M059J (cell line): ENCODE measurements around the gene FBXW11. TPM values are rescaled to one million over a fixed set of nuclear protein-coding genes. Genes with fewer than 3 reads are reported as not detected.
"Not testable (repeated sequence)": the region's sequence is repeated elsewhere in the genome, so short reads cannot be mapped to it uniquely, and the experiment has no call there.

ENCODE experiments used
- DNase-seq: peaks from one replicate; pipeline ENCODE4 v3.0.0-alpha.2; 2012; ENCODE audit warnings: low read depth
- total RNA-seq: library from RNA; depleted of rRNA; stranded (reverse); fragments of >200 nt; shearing (Covaris generic); gene quantifications from 2 replicates; pipeline ENCODE4 v1.2.3, GENCODE V29; 2014

The FBXW11 gene
- total RNA-seq, 1 experiment from 2014 or later, result 75.0 TPM

GRCh38 chr5:171984748-171985419 is 21.6 kb downstream of the FBXW11 start:
- DNase-seq, result peak; percentile 93

GRCh38 chr5:171981847-171982246 is 24.6 kb downstream of the FBXW11 start:
- DNase-seq, result no peak

GRCh38 chr5:171980792-171981191 is 25.6 kb downstream of the FBXW11 start:
- no peak for DNase-seq

DNA sequence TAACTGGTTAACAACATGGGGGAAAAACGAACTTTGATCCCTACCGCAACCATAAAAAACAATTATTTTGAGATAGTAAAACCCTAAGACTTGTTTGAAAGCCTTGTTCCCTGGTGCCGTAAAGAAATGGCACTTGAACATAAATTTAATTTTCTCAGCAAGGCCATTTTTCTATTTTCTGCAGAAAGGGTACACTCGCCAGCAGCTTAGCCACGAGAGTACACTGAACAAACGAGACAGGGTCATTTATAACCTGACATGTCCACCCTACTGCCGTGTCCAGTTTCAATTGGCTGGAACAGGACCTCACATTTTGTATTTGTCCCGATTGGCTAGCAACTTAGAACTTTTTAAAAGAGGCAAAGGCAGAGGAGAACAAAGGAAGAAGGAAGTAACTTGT is 26.8 kb downstream of the FBXW11 start:
- DNase-seq, result no peak

DNA sequence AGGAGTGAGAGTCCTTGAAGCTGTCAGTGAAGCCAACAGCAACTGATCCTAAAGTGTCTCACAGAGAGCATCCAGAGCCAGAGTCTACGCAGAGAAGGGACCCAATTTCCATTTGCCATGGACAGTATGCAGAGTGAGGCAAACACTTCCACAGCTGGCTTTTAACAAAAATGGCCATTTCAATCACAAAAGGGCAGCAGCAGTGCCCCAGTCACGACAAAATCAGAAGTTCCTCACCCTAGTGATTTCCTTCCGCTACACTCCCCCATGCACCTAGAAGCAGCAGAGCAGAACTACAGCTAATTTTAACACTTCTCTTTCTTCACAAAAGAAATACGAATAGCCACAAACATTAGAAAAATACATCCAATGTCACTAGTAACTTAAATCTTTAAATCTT is 27.9 kb downstream of the FBXW11 start:
- no peak for DNase-seq

DNA sequence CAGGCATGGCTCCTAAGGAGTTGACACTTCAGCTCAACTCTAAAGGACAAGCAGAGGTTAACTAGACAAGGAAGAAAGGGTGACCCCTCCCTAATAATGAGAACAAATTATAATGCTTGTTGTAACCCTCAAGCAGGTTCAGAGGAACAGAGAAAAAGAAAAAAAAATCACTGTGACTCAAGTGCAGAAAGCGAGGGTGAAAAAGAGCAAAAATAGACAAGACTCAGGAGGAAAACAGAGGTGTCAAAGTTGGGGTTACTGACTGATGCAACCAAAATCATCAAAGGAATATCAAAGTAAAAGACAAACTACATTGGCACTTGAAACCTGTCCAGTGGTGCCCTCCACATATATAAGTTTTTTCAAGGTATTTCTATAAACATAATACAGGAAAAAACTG is 28.4 kb downstream of the FBXW11 start:
- no peak for DNase-seq

- DNase-seq, result not testable (repeated sequence)
These were observed 29.0 kb downstream of the FBXW11 start for GRCh38 chr5:171977244-171977950.

DNA sequence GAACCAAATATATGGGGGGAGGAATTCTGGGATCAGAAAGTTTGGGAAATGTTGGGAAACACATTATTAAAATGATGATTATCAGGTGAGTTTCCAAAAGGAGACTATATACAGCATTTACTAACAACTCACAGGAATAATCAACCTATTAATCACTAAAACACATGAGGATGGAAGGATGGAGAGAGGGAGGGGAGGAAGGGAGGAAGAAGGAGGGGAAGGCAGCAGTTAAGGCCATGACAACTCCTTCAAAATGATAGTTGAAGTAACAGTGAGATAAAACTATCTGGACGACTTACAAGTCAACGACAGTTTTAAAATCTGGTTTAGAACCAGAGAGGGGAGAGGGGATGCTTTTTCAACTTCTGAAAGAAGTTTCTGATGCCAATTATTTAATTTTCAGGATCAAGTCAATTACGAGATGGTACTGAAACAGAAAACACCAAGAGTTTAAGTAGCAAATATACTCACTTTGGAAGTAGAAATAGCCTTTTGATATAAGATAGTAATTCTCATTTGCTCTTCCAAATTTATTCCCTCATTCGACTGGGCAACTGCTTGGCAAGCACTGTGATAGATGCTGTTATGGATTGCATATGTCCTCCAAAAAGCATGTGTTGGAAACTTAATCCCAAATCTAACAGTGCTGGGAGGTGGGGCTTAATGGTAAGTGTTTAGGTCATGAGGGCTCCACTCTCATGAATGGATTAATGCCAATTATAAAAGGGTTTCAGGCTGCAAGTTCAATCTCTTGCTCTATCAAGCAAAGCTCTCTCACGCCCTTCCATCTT is 30.4 kb downstream of the FBXW11 start:
- DNase-seq, result no peak

DNA sequence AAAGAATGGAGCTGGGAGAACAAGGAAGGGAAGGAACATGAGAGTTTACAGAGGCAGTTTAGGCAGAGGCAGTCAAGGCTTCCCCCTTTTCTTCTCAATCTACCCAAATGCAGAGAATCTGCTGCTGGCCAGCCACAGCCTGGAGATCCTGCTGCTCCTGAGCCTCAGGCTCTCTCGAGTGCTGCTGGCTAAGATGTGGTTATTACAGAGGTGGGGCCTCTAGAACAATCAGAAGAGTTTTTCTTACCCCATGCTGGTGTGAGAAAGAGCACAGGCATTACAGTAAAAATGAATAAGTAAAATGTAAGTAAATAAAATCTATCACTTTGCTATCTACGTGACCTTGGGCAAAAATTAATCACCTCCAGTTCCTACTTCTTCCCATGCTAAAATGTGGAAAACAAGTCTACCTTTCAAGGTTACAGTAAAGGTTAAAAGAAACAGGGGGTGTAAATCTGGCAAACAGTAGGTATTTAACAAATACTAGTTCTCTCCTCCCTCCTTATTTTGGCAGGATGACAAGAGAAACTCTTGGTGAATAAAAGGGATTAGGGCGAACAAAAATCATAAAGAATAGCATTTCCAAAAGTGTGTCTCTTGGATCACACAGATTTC is 31.1 kb downstream of the FBXW11 start:
- DNase-seq, result peak; percentile 76

GRCh38 chr5:171970826-171971225 is 35.6 kb downstream of the FBXW11 start:
- DNase-seq, result no peak

DNA sequence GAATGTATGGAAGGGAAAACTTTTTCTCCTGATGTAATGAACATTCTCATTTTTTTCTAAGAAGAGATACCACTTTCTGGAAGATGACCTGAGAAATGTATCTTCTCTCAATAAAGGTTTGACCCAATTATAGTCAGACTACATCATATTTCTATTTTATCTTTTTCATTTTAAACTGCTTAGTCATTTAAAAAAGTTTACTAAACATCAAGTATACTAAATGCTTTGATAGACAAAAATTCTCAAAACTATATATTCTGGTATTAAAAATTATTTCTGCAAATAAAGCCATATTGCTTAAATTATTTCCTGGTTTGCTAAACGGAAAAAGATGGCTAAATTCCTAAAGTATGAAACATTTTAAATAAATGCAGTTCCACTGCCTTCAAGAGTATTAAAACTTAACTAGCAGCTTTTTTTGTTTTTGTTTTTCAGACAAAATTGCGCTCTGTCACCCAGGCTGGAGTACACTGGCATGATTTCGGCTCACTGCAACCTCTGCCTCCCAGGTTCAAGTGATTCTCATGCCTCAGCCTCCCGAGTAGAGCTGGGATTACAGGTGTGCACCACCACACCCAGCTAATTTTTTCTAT is 37.1 kb downstream of the FBXW11 start:
- no peak for DNase-seq

- no peak for DNase-seq
These were observed 37.9 kb downstream of the FBXW11 start for GRCh38 chr5:171968531-171968930.

DNA sequence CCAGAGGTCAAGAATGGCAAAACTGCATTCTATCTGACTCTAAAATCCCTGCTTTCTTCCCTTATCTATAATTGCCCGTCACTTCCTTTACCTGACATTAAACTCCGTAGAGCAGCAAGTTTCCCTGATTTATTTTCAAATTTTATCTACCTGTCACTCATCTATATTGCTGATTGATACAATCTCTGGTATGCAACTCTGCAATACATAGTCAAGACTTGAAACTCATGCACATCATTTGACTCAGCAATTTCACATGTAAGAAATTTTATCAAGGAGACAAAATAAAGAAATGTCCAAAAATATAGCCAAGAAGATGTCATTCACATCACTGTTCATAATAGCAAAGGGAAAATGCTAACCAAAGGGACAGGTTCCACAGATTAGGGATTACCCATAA is 39.5 kb downstream of the FBXW11 start:
- DNase-seq, result no peak

GRCh38 chr5:171966270-171966669 is 40.2 kb downstream of the FBXW11 start:
- DNase-seq, result no peak

DNA sequence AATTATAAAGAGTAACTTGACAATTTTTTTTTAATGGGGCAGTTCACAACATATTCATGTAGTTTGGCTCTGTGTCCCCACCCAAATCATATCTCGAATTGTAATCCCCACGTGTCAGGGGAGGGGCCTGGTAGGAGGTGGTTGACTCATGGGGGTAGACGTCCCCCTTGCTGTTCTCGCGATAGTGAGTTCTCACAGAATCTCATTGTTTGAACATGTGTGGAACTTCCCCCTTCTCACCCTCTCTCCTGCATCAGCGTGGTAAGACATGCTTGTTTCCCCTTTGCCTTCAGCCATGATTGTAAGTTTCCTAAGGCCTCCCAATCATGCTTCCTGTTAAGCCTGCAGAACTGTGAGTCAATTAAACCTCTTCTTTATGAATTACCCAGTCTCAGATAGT is 40.7 kb downstream of the FBXW11 start:
- no peak for DNase-seq

- DNase-seq, result no peak
These were observed 43.0 kb downstream of the FBXW11 start for GRCh38 chr5:171963416-171963815.

DNA sequence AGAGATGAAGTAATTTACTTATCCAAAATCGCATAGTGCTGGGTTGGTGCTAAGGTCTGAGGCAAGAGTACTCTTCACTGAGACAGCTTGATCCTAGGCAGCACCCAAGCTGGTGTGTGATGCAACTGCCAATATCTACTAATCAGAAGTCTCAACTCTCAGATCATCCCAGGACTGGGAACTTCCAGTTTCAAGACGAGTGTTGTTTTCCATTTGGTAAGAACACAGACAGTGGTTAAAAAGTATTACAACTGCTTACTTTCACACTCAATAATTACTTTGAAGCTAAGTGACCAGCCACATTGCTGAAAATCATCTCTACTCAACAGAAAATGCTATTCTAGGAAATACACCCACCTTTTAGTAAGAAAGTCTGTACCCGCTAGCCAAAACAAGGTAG is 45.3 kb downstream of the FBXW11 start:
- no peak for DNase-seq

- peak; percentile 13 for DNase-seq
These were observed 48.7 kb downstream of the FBXW11 start for GRCh38 chr5:171957591-171958251.

- no peak for DNase-seq
These were observed 49.4 kb downstream of the FBXW11 start for GRCh38 chr5:171956887-171957495.

DNA sequence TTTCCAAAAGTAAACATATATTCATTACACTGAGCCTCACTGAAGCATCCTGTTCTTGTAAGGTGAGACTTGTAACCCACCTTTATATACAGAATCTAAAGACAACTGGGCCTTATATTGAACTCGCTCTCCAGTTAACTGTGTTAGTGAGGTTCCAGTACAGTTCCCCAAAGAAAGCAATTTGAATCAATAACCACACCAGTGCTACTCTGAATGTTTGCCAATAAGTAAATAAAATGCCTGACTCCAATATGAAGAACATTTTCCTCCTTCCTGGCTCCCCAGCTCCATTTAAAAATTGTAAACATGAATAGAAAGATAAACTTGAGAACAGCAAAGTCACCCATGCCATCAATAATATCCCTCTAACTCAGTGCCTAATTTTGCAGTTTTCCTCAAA is 50.1 kb downstream of the FBXW11 start:
- DNase-seq, result no peak

- no peak for DNase-seq
These were observed 50.7 kb downstream of the FBXW11 start for GRCh38 chr5:171955761-171956160.
